ENCODE results near the gene NAGLU. TPM values are rescaled to one million over a fixed set of nuclear protein-coding genes. Genes with fewer than 3 reads are reported as not detected.
A peak's percentile ranks its signal among the peaks of the same experiment; 100 is the strongest.

NAGLU gene
- total and polyA plus RNA-seq, 2 of the 13 experiments (the other 11 are each of a cell fraction or from before 2014, with no cell fraction given), result 28.2 to 40.1 TPM

DNA sequence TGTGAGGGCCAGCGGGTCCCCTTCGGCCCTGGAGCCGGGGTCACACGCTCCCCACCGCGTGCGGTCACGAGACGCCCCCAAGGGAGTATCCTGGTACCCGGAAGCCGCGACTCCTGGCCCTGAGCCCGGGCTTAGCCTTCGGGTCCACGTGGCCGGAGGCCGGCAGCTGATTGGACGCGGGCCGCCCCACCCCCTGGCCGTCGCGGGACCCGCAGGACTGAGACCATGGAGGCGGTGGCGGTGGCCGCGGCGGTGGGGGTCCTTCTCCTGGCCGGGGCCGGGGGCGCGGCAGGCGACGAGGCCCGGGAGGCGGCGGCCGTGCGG, at the start of gene NAGLU (continued):
- TF ChIP-seq, protein P1, sequence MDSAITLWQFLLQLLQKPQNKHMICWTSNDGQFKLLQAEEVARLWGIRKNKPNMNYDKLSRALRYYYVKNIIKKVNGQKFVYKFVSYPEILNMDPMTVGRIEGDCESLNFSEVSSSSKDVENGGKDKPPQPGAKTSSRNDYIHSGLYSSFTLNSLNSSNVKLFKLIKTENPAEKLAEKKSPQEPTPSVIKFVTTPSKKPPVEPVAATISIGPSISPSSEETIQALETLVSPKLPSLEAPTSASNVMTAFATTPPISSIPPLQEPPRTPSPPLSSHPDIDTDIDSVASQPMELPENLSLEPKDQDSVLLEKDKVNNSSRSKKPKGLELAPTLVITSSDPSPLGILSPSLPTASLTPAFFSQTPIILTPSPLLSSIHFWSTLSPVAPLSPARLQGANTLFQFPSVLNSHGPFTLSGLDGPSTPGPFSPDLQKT (CRISPR knock-in tag; IDR thresholded peaks at IDR 0.05; ENCODE audit: borderline replicate concordance), result peak; percentile 84; the same call in 1 of the 2 replicates
- TF ChIP-seq ZNF563 (CRISPR knock-in tag; IDR thresholded peaks at IDR 0.05) (no peak), MBNL3 (CRISPR knock-in tag; conservative IDR thresholded peaks at IDR 0.05) (no peak), EHMT2 (IDR thresholded peaks at IDR 0.05; ENCODE audit: borderline replicate concordance, low read depth, low read length) (no peak), SMAD3 (CRISPR knock-in tag; IDR thresholded peaks at IDR 0.05) (no peak), ZNF7 (CRISPR knock-in tag; IDR thresholded peaks at IDR 0.05) (no peak), BRCA1 (CRISPR knock-in tag; IDR thresholded peaks at IDR 0.05) (0 out of 2 replicates have a peak, but pooled peaks have one; percentile 39), ZNF761 (CRISPR knock-in tag; conservative IDR thresholded peaks at IDR 0.05) (peak; percentile 84; the same call in 1 of the 2 replicates), IKZF4 (CRISPR knock-in tag; IDR thresholded peaks at IDR 0.05; ENCODE audit: borderline replicate concordance, low read depth, not compliant biosample characterization) (no peak), TP53 (CRISPR knock-in tag; conservative IDR thresholded peaks at IDR 0.05) (no peak), GTF2F1 (IDR thresholded peaks at IDR 0.05; ENCODE audit: low read length) (no peak), ELF4 (CRISPR knock-in tag; IDR thresholded peaks at IDR 0.05; ENCODE audit: borderline replicate concordance) (peak; percentile 97), MIER2 (CRISPR knock-in tag; IDR thresholded peaks at IDR 0.05) (peak; percentile 63; the same call in 1 of the 2 replicates), ZC3H4 (CRISPR knock-in tag; IDR thresholded peaks at IDR 0.05; ENCODE audit: borderline replicate concordance) (no peak), SETDB1 (CRISPR knock-in tag; IDR thresholded peaks at IDR 0.05; ENCODE audit: borderline replicate concordance) (no peak)
- TF ChIP-seq, protein P2, sequence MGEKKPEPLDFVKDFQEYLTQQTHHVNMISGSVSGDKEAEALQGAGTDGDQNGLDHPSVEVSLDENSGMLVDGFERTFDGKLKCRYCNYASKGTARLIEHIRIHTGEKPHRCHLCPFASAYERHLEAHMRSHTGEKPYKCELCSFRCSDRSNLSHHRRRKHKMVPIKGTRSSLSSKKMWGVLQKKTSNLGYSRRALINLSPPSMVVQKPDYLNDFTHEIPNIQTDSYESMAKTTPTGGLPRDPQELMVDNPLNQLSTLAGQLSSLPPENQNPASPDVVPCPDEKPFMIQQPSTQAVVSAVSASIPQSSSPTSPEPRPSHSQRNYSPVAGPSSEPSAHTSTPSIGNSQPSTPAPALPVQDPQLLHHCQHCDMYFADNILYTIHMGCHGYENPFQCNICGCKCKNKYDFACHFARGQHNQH (CRISPR knock-in tag; IDR thresholded peaks at IDR 0.05), result peak; percentile 49; the same call in 1 of the 2 replicates
- TF ChIP-seq, protein P3, sequence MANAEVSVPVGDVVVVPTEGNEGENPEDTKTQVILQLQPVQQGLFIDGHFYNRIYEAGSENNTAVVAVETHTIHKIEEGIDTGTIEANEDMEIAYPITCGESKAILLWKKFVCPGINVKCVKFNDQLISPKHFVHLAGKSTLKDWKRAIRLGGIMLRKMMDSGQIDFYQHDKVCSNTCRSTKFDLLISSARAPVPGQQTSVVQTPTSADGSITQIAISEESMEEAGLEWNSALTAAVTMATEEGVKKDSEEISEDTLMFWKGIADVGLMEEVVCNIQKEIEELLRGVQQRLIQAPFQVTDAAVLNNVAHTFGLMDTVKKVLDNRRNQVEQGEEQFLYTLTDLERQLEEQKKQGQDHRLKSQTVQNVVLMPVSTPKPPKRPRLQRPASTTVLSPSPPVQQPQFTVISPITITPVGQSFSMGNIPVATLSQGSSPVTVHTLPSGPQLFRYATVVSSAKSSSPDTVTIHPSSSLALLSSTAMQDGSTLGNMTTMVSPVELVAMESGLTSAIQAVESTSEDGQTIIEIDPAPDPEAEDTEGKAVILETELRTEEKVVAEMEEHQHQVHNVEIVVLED (CRISPR knock-in tag; IDR thresholded peaks at IDR 0.05; ENCODE audit: borderline replicate concordance), result peak; percentile 7; the same call in 1 of the 2 replicates
- TF ChIP-seq, protein P4, sequence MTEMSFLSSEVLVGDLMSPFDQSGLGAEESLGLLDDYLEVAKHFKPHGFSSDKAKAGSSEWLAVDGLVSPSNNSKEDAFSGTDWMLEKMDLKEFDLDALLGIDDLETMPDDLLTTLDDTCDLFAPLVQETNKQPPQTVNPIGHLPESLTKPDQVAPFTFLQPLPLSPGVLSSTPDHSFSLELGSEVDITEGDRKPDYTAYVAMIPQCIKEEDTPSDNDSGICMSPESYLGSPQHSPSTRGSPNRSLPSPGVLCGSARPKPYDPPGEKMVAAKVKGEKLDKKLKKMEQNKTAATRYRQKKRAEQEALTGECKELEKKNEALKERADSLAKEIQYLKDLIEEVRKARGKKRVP (CRISPR knock-in tag; IDR thresholded peaks at IDR 0.05), result 0 out of 4 replicates have a peak, but pooled peaks of 1 of the 2 experiments have one; percentile 9
- TF ChIP-seq, protein P5, sequence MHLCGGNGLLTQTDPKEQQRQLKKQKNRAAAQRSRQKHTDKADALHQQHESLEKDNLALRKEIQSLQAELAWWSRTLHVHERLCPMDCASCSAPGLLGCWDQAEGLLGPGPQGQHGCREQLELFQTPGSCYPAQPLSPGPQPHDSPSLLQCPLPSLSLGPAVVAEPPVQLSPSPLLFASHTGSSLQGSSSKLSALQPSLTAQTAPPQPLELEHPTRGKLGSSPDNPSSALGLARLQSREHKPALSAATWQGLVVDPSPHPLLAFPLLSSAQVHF (CRISPR knock-in tag; IDR thresholded peaks at IDR 0.05), result peak; percentile 61; the same call in 1 of the 2 replicates
- TF ChIP-seq, protein P6, sequence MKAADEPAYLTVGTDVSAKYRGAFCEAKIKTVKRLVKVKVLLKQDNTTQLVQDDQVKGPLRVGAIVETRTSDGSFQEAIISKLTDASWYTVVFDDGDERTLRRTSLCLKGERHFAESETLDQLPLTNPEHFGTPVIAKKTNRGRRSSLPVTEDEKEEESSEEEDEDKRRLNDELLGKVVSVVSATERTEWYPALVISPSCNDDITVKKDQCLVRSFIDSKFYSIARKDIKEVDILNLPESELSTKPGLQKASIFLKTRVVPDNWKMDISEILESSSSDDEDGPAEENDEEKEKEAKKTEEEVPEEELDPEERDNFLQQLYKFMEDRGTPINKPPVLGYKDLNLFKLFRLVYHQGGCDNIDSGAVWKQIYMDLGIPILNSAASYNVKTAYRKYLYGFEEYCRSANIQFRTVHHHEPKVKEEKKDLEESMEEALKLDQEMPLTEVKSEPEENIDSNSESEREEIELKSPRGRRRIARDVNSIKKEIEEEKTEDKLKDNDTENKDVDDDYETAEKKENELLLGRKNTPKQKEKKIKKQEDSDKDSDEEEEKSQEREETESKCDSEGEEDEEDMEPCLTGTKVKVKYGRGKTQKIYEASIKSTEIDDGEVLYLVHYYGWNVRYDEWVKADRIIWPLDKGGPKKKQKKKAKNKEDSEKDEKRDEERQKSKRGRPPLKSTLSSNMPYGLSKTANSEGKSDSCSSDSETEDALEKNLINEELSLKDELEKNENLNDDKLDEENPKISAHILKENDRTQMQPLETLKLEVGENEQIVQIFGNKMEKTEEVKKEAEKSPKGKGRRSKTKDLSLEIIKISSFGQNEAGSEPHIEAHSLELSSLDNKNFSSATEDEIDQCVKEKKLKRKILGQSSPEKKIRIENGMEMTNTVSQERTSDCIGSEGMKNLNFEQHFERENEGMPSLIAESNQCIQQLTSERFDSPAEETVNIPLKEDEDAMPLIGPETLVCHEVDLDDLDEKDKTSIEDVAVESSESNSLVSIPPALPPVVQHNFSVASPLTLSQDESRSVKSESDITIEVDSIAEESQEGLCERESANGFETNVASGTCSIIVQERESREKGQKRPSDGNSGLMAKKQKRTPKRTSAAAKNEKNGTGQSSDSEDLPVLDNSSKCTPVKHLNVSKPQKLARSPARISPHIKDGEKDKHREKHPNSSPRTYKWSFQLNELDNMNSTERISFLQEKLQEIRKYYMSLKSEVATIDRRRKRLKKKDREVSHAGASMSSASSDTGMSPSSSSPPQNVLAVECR (CRISPR knock-in tag; IDR thresholded peaks at IDR 0.05; ENCODE audit: borderline replicate concordance), result peak; percentile 79; the same call in 1 of the 2 replicates

Data from HepG2 (cell line).